GM21825 (cell line): ENCODE results near the gene DEPDC1.
A peak's percentile ranks its signal among the peaks of the same experiment; 100 is the strongest.
"Not testable (repeated sequence)": the region's sequence is repeated elsewhere in the genome, so short reads cannot be mapped to it uniquely, and the experiment has no call there.

Source experiments
- ATAC-seq: cut with Tn5 transposase; IDR thresholded peaks from one replicate; pipeline ENCODE4 v1.9.1; 2021; ENCODE audit warnings: mild to moderate bottlenecking, moderate library complexity; ENCODE audit not compliant: unreplicated experiment

DEPDC1 gene, protein sequence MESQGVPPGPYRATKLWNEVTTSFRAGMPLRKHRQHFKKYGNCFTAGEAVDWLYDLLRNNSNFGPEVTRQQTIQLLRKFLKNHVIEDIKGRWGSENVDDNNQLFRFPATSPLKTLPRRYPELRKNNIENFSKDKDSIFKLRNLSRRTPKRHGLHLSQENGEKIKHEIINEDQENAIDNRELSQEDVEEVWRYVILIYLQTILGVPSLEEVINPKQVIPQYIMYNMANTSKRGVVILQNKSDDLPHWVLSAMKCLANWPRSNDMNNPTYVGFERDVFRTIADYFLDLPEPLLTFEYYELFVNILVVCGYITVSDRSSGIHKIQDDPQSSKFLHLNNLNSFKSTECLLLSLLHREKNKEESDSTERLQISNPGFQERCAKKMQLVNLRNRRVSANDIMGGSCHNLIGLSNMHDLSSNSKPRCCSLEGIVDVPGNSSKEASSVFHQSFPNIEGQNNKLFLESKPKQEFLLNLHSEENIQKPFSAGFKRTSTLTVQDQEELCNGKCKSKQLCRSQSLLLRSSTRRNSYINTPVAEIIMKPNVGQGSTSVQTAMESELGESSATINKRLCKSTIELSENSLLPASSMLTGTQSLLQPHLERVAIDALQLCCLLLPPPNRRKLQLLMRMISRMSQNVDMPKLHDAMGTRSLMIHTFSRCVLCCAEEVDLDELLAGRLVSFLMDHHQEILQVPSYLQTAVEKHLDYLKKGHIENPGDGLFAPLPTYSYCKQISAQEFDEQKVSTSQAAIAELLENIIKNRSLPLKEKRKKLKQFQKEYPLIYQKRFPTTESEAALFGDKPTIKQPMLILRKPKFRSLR

DNA sequence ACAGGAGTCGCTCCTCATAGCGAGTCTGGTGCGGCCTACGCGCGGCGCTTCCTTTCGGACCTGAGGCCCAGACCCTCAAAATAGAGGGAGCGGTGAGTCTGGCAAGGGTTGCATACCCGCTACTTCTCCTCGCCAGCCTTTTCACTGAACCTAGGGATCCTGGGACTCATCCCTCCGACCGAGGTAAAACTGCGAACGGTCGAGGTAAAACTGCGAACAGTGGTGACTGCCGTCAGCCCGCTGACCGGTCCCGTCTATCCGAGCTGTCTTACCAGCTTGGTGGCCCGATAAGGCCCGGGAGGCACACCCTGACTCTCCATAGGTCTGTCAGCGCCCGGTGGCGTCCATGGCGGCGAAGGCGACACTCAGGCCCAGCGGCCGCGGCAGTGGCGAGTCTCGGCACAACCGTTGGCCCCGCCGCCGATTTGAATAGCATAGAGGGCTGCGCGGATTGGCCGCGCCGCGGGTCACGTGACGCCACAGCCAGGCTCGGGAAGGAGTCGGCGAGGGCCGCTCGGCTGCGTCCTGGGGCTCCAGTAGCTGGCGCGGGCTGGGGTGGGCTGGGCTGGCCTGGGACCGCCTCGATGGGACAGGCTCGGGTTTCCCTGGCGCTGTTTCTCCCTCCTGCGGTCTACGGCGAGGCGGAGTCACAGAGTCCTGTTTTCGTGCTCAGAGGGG lies at the start of gene DEPDC1:
Gene DEPDC1, minus strand, starts transcription at position 403 of the 678 bp plus-strand sequence. Its CDS starts 83 bp downstream, at position 320.
- peak; percentile 96 for ATAC-seq

DNA sequence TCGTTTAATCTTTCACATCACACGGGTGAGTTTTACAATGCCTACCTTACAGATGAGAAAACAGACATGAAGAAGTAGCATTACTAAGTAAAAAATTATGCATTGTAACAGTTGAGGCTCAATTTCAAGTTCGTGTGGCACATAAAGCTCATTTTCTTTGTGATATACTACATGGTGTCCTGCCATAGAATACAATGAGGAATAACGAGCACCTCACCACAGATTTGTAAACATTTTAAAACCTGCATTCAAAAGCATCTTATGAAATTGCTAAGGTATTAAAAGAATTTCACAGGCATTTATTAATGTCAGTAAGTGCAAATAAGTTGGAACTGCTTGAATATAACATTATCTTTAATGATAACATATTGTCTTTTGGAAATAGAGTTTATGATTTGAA lies 47.8 kb upstream of the DEPDC1 start:
- no peak for ATAC-seq

DNA sequence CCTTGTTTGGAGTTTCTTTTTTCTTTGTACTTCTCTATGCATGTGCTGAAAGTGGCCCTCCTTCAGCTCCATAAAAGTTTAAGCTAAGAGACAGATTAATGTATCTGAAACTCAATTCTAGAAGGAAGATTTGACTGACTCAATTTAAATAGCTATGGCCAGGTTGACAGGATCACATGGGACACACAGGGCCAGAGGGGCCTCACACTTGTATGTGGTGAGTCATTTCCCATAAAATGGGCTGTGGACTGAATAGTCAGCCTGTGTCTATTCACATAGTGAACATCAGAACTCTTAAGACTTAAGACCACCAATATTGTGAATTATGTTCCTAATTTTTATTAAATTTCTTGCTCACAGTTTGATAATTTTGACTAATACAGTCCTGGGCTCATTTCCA lies 45.7 kb upstream of the DEPDC1 start:
- no peak for ATAC-seq

DNA sequence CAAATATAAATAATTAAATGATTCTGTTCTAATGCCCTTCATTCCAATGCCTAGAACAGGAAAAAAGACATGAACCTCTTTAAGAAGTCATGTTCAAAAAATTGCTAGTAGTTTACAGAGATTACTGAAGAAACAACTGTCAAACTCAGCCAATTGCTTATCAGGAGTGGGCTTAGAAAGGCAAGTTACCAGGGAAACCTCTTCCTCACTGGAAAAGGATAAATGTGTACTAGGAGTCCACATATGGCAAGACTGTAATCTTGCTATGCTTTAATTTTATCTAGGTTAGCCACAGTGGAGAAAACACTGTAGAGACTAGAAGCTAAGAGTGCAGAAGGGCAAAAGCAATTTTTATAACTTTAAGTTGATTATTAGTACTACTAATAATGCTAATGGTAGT lies 42.1 kb upstream of the DEPDC1 start:
- no peak for ATAC-seq

DNA sequence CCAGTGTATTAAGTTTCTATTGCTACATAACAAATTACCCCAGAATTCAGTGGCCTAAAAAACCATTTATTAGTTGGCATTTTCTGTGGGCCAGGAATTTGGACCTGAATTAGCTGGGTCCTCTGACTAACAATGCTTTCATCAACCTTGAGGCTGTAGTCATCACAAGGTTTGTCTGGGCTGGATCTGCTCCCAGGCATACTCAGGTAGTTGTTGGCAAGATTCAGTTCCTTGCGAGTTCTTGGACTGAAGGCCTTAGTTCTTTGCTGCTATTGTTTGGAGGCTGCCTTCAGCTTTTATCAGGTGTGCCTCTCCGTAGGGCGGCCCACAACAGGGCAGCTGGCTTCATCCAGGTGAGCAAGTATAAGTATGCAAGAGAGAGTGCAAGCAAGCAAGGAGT lies 31.4 kb upstream of the DEPDC1 start:
- no peak for ATAC-seq

DNA sequence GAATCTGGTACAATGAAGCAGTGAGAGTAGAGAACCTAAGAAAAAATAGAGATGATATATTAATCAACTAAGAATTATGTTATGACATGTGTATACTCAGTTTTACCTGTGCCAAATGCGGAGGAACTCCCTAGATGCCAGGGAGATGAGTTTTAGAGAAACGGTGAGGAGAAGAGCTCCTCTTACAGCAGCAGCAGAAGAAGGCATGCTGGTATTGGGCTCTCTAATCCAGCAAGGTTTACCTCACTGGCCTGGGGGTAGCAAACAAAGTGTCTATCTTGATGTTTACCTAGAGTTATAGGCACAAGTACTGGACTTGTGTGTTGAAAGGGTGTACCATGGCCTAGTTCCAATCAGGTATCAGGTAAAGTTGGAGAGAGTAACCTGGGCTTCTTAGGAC lies 28.9 kb upstream of the DEPDC1 start:
- ATAC-seq, result no peak

DNA sequence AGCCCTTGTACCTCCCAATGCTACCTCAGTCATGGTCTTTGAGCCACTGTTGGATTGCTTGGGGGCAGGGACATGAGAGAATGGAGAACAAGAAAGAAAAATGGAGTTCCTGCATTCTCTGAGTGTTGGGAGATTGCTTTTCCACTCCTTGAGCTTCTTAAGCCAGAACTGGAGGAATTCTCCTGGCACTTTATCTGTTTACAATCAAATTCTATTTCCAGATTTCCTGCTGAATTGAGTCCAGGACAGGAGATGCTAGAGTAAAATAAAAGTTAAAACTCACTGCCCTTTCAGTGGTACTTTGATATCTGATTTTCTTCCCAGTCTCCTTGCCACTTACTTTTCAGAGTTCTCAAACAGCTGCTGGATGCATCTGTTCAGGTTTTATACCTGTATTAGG lies 24.4 kb upstream of the DEPDC1 start:
- ATAC-seq, result no peak

DNA sequence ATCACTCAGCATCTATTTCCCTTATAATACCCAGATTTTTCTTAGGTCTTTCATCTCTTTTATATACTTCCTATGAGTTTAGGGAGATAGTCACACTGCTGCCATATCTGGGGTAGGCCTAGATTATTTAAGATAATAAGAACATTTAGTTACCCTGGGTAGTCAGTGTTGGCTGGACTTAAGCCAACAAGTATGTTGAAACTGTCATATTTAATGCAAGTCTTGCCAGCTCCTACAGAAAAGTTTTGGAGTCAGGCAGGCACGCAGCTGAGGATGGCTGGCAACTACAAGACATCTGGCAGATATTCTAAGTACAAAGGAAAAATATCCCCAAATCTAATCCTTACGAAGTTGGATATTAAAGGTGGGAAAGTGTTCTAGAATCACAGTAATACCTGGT lies 19.2 kb upstream of the DEPDC1 start:
- ATAC-seq, result no peak

DNA sequence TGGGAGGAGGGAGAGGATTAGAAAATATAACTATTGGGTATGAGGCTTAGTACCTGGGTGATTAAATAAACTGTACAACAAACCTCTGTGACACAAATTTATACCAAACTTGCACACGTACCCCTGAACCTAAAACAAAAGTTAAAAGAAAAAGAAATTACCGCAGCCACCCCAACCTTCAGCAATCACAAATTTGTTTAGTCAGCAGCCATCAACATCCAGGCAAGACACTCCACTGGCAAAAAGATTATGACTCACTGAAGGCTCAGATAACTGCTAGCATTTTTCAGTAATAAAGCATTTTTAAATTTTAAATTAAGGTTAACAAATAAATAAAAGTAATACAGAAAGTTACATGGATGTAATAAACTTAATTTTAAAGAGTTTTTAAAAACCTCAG lies 14.4 kb upstream of the DEPDC1 start:
- no peak for ATAC-seq

DNA sequence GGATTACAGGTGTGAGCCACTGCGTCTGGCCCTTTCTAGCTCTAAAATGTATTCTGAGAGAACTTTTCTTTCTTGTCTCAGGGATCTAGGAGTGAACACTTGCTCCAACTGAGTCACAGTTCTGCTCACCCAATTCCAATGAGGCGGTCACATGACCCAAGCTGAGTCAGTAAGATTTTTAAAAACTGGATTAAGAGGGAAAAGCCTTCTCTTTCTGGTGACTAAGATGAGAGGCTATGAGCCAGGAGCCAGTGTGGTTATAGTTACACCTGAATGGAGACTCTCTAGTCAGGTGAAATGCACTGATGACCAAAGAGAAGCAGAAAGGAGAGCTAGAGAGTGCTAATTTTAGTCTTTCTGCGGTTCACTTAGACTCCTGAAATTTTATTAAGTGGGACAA lies 9.5 kb upstream of the DEPDC1 start:
- no peak for ATAC-seq

DNA sequence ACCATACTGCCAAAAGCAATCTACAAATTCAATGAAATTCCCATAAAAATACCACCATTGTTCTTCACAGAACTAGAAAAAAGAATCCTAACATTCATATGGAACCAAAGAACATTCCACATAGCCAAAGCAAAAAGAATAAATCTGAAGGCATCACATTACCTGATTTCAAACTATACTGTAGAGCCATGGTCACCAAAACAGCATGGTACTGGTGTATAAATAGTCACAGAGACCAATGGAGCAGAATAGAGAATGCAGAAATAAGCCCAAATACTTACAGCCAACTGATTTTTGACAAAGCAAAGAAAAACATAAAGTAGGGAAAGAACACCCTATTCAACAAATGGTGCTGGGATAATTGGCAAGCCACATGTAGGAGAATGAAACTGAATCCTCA lies 6.2 kb upstream of the DEPDC1 start:
- no peak for ATAC-seq

DNA sequence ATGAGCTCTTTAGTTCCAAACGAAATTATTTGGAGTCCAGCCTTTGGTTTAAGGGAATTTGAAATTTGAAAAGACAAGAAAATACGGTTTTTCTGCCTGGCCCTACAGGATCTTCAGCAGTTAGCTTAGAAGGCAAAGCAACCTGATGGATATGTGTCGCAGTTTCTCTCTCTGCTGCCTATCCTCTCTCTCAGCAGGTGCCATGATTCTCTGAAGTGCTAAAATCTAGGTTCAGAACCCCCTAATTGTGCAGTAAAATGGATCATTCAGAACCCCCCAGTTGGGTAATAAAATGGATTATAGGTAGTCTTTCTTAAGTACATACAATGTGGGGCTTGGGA lies 446 bp upstream of the DEPDC1 start:
- ATAC-seq, result peak; percentile 9

DNA sequence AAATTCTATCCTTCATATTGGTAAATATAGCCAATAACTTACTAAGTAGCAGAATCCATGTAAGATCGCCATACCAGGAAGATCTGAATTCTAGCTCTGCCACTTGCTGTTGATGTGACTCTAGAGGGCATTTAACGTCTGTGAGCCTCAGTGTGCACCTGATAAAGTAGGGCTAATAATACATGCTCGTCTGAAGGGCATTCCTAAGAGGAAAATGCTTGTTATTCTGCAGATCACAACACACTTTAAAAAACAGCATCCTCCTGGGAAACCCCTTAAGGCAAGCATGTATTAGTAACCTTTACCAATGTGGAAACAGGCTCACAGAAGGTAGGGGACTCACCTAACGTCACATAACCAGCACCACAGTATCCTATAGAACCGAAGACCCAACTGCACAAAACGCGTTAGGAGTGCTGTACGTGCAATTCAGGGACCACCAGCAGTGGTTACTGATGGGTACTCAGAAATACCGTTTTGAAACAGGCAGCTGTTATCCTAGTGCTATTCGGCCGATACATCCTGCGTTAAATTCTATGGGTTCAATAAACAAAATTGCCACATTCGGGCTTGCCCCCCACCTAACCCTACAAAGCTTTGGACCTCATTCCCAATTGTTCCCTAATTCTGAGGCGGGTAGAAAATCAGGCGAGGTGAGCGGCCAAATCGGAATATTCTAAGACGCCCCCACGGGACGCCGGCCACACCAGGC lies 758 bp downstream of the DEPDC1 start:
- ATAC-seq, result peak; percentile 8

DNA sequence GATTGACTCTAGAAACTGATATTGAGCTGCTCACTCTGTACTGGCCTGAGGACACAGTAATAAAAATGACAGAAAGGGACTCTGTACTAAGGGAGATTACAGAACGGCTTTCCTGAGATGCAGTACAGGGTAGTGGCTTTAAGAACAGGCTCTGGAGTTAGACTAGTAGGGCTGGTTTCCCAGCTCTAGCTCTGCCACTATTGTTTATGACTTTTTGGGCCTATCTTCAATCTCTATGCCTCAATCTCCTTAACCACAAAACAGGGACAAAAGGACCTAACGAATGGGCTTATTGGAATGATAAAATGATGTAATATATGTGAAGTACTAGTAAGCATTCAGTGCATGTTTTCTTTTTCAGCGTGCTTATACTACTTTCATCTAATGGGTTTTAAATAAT lies 1.4 kb downstream of the DEPDC1 start:
- ATAC-seq, result no peak

DNA sequence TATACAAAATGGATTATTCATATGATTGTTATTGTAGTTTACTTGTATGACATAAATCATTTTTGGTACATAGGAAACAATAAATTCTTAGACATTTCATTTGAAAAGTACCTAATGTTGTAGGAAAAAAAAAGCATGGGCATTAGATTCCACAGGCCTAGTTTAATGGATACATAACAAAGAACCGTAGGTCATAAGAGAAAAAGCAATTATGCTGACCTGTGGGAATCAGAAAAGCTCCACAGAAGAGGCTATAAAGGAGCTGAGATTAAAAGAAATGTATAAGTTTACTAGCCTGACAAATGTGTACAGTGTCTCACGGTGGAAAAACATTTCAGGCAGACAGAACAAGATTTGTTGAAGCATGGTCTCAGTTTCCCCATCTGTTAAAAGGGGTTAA lies 3.7 kb downstream of the DEPDC1 start:
- no peak for ATAC-seq

DNA sequence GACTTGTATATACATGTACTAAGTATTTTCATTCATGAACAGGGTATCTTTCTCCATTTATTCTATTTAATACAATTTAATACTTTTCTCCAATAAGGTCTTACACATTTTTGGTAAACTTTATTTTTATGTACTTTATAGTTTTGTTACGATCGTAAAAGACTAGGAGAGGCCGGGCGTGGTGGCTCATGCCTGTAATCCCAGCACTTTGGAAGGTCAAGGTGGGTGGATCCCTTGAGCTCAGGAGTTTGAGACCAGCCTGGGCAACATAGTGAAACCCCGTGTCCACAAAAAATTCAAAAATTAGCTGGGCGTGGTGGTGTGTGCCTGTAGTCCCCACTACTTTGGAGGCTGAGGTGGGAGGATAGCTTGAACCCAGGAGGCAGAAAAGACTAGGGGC lies 4.6 kb downstream of the DEPDC1 start:
- ATAC-seq, result not testable (repeated sequence)

DNA sequence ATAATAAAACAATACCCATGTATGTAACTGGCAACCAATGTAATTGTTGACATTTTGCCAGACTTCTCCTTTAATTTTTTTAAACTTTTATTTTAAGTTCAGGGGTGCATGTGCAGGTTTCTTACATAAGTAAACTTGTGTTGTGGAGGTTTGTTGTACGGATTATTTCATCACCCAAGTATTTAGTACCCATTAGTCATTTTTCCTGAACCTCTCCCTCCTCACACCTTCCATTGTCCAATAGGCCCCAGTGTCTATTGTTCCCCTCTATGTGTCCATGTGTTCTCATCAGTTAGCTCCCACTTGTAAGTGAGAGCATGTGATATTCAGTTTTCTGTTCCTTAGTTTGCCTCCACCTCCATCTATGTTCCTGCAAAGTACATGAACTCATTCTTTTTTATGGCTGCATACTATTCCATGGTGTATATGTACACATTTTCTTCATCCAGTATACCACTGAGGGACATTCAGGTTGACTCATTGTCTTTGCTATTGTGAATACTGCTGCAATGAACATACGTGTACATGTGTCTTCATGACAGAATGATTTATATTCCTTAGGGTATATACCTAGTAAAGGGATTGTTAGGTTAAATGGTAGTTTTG lies 6.7 kb downstream of the DEPDC1 start:
- ATAC-seq, result no peak

DNA sequence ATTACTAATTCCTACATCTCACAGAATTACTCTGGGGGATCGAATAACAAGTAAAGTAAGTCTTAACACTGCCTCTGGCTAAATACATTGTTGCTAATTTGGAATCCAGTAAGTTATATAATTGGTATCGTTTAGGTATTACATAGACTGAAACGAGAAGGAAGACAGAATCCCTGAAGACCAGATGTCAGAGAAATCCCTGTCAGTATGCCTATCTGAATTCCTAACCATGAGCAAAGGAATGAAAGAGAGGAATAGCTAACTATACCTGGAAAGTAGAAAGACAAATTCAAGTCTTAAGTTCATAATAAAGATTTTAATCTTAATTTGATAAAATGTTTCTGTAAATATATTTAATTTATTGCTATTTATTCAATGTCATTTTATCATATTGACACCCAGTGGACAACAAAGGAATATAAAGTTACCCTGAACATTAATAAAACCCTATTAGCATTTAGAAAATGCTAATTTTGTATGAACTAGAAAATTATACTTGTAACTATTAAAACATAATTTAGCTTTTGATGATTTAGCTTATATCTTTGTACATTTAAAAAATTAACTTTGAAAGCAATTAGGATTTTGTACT lies 11.4 kb downstream of the DEPDC1 start:
- ATAC-seq, result no peak

DNA sequence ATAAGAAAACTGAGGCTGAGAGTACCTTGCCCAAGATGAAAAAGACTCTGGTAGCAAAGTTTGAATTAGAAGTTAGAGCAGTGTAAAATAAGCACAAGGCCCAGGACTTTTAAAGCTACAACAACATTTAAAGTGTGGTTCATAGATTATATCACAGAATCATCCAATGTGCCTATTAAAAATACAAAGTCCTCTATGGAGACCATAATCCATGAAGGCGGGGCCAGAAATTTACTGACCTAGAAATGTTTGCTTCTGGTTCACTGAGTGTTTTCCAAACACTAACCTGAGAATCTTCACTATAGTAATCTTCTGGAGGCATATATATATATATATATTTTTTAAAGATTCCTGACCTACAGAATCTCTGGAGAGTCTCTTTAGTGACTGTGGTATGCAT lies 12.3 kb downstream of the DEPDC1 start:
- ATAC-seq, result no peak

DNA sequence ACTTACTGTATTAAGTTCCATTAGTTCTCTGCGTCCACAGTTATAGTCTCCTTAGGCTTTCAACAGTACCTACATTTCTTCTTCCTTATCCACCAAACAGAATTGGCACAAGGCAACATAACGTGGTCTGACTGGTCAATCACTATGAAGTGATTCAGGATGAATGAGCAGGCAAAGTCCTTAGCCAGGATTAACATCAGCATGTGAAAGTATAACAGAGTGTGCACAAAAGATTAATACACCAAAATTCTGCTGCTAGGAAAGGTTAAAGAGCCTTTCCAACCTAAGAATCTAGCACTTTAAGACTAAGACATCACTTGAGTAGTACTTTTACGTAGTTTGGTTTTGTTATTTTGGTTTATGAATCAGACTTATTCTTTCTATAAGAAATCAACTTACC lies 15.8 kb downstream of the DEPDC1 start:
- ATAC-seq, result no peak
